Thyroid gland (tissue), 4 donors: Measurements from ENCODE around the gene S100A12. TPM values are rescaled to one million over a fixed set of nuclear protein-coding genes. Genes with fewer than 3 reads are reported as not detected.
"Not testable (repeated sequence)": the region's sequence is repeated elsewhere in the genome, so short reads cannot be mapped to it uniquely, and the experiment has no call there.

ENCODE experiments used
- DNase-seq, 2 donors: peaks; one replicate each; pipeline ENCODE4 v3.0.0-alpha.2; 2019
- H3K27ac ChIP-seq, 3 donors: fragments of 200-600 bp; sonication (generic); 1 replicate in 2 of 3; 2 replicates in 1 of 3; pipeline ENCODE4 v1.5.1; 2016 to 2019; ENCODE audit warnings: mild to moderate bottlenecking in 1 of 3, moderate library complexity in 1 of 3
- H3K27me3 ChIP-seq: fragments of 200-600 bp; sonication (generic); one replicate; pipeline ENCODE4 v1.5.1; 2019
- H3K36me3 ChIP-seq, 2 donors: fragments of 200-600 bp; sonication (generic); one replicate each; pipeline ENCODE4 v1.5.1; 2016 to 2019
- H3K4me1 ChIP-seq, 2 donors: fragments of 200-600 bp; sonication (generic); one replicate each; pipeline ENCODE4 v1.5.1; 2017 to 2019
- H3K4me3 ChIP-seq, 3 donors: fragments of 200-600 bp; sonication (generic); replicated peaks in 1 of 3; 1 replicate in 2 of 3; 2 replicates in 1 of 3; pipeline ENCODE4 v1.5.1; 2016; ENCODE audit warnings: mild to moderate bottlenecking in 1 of 3
- H3K9me3 ChIP-seq: fragments of 200-600 bp; sonication (generic); one replicate; pipeline ENCODE4 v1.5.1; 2017
- CTCF ChIP-seq, 6 experiments: fragments of 200-600 bp in 3 of 6; fragments of 450-650 bp in 3 of 6; sonication (generic) in 3 of 6; IDR thresholded peaks; one replicate each; pipeline ENCODE4 v1.5.1; 2016 to 2019; ENCODE audit warnings: antibody characterized with exemption in 6 of 6, mild to moderate bottlenecking in 2 of 6, inconsistent platforms in 1 of 6, moderate library complexity in 1 of 6
- POLR2A ChIP-seq, 2 donors: fragments of 450-650 bp; IDR thresholded peaks; one replicate each; pipeline ENCODE4 v1.6.1; 2017; ENCODE audit warnings: antibody characterized with exemption in 2 of 2, mild to moderate bottlenecking in 2 of 2, moderate library complexity in 1 of 2
- WGBS, 2 donors: methylation state at CpG; one replicate each; pipeline ENCODE4 v1.1.5; 2017; 5-methylcytosine and 5-hydroxymethylcytosine counted together
- intact Hi-C: fragments of 100-400 bp; cut with DNase I; formaldehyde crosslinking; loops from one replicate; pipeline ENCODE4 v1.15.1; 2023
- total RNA-seq, 4 donors: library from RNA; depleted of rRNA; stranded (reverse); fragments of >200 nt; gene quantifications; one replicate each; pipeline ENCODE4 v1.2.3, GENCODE V29; 2016

The S100A12 gene
- total RNA-seq, 4 donors from 2014 or later: not detected

DNA sequence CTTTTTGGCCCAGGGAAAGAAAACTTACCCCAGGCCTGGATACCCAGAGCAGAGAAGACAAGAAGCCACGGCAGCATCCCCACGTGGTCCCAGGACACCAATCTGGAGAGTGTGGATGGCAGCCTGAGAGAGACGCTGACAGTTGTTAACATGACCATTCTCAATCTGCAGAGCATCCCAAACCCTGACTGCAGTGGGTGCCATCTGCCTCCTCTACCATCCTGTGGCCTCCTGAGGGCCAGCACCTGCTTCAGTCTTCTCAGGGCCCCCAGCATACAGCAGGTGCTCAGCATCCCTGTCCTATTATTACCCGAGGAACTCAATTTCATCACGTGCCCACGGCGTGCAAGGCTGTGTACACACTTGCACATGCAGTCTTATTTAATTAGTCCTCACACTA lies 27.6 kb downstream of the S100A12 start:
- no peak for DNase-seq
- Histone ChIP-seq H3K36me3 (no peaks in the 10 kb centered on the region), H3K4me1 (no peaks in the 10 kb centered on the region), H3K27me3 (no peaks in the 10 kb centered on the region), H3K9me3 (no peaks in the 10 kb centered on the region), H3K27ac (no peak overlapping the region), H3K4me3 (no peak overlapping the region)
- intact Hi-C loops: no loop called here
- no peak for TF ChIP-seq CTCF (IDR thresholded peaks at IDR 0.05)
- no peak for TF ChIP-seq POLR2A (IDR thresholded peaks at IDR 0.05)
- 71 to 78% methylated on average over 4 to 7 of the region's 7 CpGs for WGBS, 2 donors

DNA sequence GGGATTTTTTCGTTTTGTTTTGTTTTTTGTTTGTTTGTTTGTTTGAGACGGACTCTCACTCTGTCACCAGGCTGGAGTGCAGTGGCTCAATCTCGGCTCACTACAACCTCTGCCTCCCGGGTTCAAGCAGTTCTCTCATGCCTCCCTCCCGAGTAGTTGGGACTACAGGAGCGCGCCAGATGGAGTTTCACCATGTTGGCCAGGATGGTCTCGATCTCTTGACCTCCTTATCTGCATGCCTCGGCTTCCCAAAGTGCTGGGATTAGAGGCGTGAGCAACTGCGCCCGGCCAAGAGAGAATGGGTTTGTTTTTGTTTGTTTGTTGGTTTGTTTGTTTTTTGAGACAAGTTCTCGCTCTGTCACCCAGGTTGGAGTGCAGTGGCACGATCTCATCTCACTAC lies 28.4 kb downstream of the S100A12 start:
- H3K36me3 ChIP-seq, H3K9me3 ChIP-seq, H3K4me1 ChIP-seq, DNase-seq, H3K4me3 ChIP-seq, intact Hi-C loops, H3K27me3 ChIP-seq, H3K27ac ChIP-seq: not testable (repeated sequence)
- WGBS, 2 donors: 68 to 69% methylated on average over 14 of the region's 14 CpGs

DNA sequence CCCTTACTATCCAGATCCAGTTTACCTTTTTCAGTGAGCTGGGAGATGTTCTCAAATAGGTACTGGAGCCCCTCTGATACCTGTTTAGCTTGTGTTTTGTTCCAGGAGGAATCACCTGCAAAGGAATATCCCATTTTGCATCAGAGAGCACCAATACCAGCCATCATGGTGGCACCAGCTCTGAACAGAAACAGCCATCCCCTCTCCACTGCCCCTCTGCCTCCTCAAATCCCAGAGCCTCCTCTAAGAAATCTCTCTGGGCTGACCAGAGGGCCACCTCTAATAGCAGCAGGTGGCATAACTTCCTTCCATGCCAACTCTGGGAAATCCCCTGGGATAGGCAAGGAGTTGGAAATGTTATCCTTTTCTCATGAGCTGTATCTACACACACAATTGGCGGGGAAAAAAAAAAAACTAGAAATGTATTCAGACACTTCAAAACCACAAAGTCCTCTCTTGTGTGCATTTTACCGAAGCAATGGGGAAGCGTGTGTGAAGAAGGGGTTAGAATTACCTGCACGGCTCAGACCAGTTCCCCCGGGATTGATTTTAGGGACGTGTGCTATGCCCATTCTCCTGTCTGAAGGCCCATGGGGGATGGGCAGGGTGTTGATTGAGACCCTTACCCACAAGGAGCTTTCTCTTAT lies 29.2 kb downstream of the S100A12 start:
- Histone ChIP-seq H3K9me3 (no peaks in the 10 kb centered on the region), H3K27ac (no peak overlapping the region), H3K4me3 (no peak overlapping the region), H3K27me3 (no peaks in the 10 kb centered on the region), H3K4me1 (no peaks in the 10 kb centered on the region), H3K36me3 (no peaks in the 10 kb centered on the region)
- TF ChIP-seq POLR2A (IDR thresholded peaks at IDR 0.05) (no peak), CTCF (IDR thresholded peaks at IDR 0.05) (no peak)
- WGBS, 2 donors: 32 to 39% methylated on average over 6 of the region's 6 CpGs
- DNase-seq: no peak
- intact Hi-C loops: no loop called here

- WGBS, 2 donors: 84% methylated on average over 12 to 14 of the region's 14 CpGs
- Histone ChIP-seq H3K9me3 (no peaks in the 10 kb centered on the region), H3K4me1 (no peaks in the 10 kb centered on the region), H3K27me3 (no peaks in the 10 kb centered on the region), H3K36me3 (no peaks in the 10 kb centered on the region), H3K27ac (no peak overlapping the region), H3K4me3 (no peak overlapping the region)
- DNase-seq: no peak
- intact Hi-C loops: no loop called here
- TF ChIP-seq CTCF (IDR thresholded peaks at IDR 0.05) (no peak), POLR2A (IDR thresholded peaks at IDR 0.05) (no peak)
These were observed 30.0 kb downstream of the S100A12 start for GRCh38 chr1:153345187-153346076.

DNA sequence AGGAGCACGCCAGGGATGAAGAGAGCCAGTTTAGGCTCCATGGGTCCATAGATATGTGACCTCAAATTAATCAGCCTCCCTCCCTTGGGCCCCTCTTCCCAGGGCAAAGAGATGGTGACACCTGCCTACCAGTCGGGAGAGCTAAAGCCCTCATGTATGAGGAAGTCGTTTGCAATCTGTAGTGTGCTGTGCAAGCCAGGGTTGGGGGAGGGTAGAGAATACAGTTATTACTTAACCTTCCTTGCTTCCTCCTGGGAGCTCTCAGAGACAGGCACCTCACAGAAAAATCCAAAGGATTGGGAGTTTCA lies 30.7 kb downstream of the S100A12 start:
- 48 to 55% methylated on average over 3 of the region's 3 CpGs for WGBS, 2 donors
- intact Hi-C loops: no loop called here

More for the DNA sequence above, 30.7 kb downstream of the S100A12 start:
- Histone ChIP-seq H3K27ac (no peak overlapping the region), H3K9me3 (no peaks in the 10 kb centered on the region), H3K4me3 (no peak overlapping the region), H3K4me1 (no peaks in the 10 kb centered on the region), H3K36me3 (no peaks in the 10 kb centered on the region), H3K27me3 (no peaks in the 10 kb centered on the region)
- TF ChIP-seq POLR2A (IDR thresholded peaks at IDR 0.05): no peak
- no peak for TF ChIP-seq CTCF (IDR thresholded peaks at IDR 0.05)
- no peak for DNase-seq
